B cell (primary cell): ENCODE measurements around the gene MAZ. TPM values are rescaled to one million over a fixed set of nuclear protein-coding genes. Genes with fewer than 3 reads are reported as not detected.

Source experiments
- ATAC-seq: fragments of 200-7000 bp; cut with Tn5 transposase; one replicate; pipeline ENCODE4 v1.10.0; 2021; ENCODE audit warnings: low read depth, mild to moderate bottlenecking, moderate number of reproducible peaks, moderate library complexity
- CTCF ChIA-PET: fragments of 350-600 bp; sonication (Branson Sonifier 250); formaldehyde crosslinking; loops from one replicate; lab custom pipeline; 2021; ENCODE audit warnings: antibody characterized with exemption, inconsistent platforms; lab: Charles Lee
- POLR2A ChIA-PET: fragments of 350-600 bp; sonication (Branson Sonifier 250); formaldehyde crosslinking; loops from one replicate; lab custom pipeline; 2021; ENCODE audit warnings: antibody characterized with exemption; lab: Charles Lee
- DNase-seq: peaks from one replicate; pipeline ENCODE4 v3.0.0; 2013
- H2AFZ ChIP-seq: 2 replicates; pipeline ENCODE4 v1.6.1; 2012; ENCODE audit warnings: mild to moderate bottlenecking, low read depth, low read length; ENCODE audit not compliant: insufficient read depth, poor library complexity, severe bottlenecking
- H3K27ac ChIP-seq, 2 donors: 1 replicate in 1 of 2; 2 replicates in 1 of 2; pipeline ENCODE4 v1.5.1; 2012 to 2013; ENCODE audit warnings: low read length in 2 of 2, mild to moderate bottlenecking in 2 of 2, moderate library complexity in 1 of 2
- H3K27me3 ChIP-seq, 4 experiments: fragments of 200-600 bp in 1 of 4; sonication (generic) in 1 of 4; replicated peaks in 1 of 4; 1 replicate in 2 of 4; 2 replicates in 2 of 4; pipeline versions ENCODE4 v1.6.1 to v1.7.0; 2013 to 2016; ENCODE audit warnings: low read length in 3 of 4, mild to moderate bottlenecking in 2 of 4, mixed read lengths in 1 of 4, moderate library complexity in 1 of 4; ENCODE audit not compliant: insufficient read depth in 4 of 4, control insufficient read depth in 3 of 4; ENCODE audit errors: control extremely low read depth in 1 of 4
- H3K36me3 ChIP-seq, 2 experiments: replicated peaks in 1 of 2; 1 replicate in 1 of 2; 2 replicates in 1 of 2; pipeline versions ENCODE4 v1.6.1 to v1.7.1; 2013; ENCODE audit warnings: low read length in 1 of 2; ENCODE audit not compliant: insufficient read depth in 2 of 2, control insufficient read depth in 1 of 2; ENCODE audit errors: control extremely low read depth in 1 of 2, extremely low read depth in 1 of 2
- H3K4me1 ChIP-seq, 2 donors: fragments of 200-600 bp in 1 of 2; sonication (generic) in 1 of 2; 1 replicate in 1 of 2; 2 replicates in 1 of 2; pipeline versions ENCODE4 v1.5.1 to v1.6.1; 2013 to 2017; ENCODE audit warnings: low read length in 2 of 2; ENCODE audit not compliant: control insufficient read depth in 2 of 2, insufficient read depth in 2 of 2
- H3K4me2 ChIP-seq: replicated peaks from 2 replicates; pipeline ENCODE3; 2012; ENCODE audit warnings: mild to moderate bottlenecking, low read depth, low read length; ENCODE audit not compliant: poor library complexity, severe bottlenecking
- H3K4me3 ChIP-seq, 5 experiments: fragments of 200-600 bp in 1 of 5; sonication (generic) in 1 of 5; 1 replicate in 3 of 5; 2 replicates in 2 of 5; pipeline versions ENCODE4 v1.5.1 to v1.7.0; 2011 to 2016; ENCODE audit warnings: low read length in 4 of 5, mild to moderate bottlenecking in 4 of 5, low read depth in 2 of 5, control low read depth in 1 of 5, moderate library complexity in 1 of 5; ENCODE audit not compliant: insufficient read depth in 1 of 5; ENCODE audit errors: control extremely low read depth in 1 of 5, extremely low read depth in 1 of 5
- H3K79me2 ChIP-seq: fragments of 200-600 bp; sonication (generic); one replicate; pipeline ENCODE4 v1.6.0; 2016; ENCODE audit warnings: low read length; ENCODE audit not compliant: control insufficient read depth, insufficient read depth
- H3K9ac ChIP-seq: fragments of 200-600 bp; sonication (generic); 2 replicates; pipeline ENCODE4 v1.6.1; 2017; ENCODE audit warnings: mild to moderate bottlenecking, low read length, moderate library complexity
- H3K9me3 ChIP-seq, 3 donors: one replicate each; pipeline versions ENCODE4 v1.6.1 to v1.7.1; 2013; ENCODE audit warnings: low read length in 2 of 3; ENCODE audit not compliant: control insufficient read depth in 2 of 3, insufficient read depth in 1 of 3; ENCODE audit errors: control extremely low read depth in 1 of 3
- H4K20me1 ChIP-seq: 2 replicates; pipeline ENCODE4 v1.6.0; 2012; ENCODE audit warnings: mild to moderate bottlenecking, low read length; ENCODE audit not compliant: insufficient read depth, control insufficient read depth, poor library complexity, severe bottlenecking
- H3K27ac Mint-ChIP-seq: one replicate; pipeline ENCODE4 v1.8.0; 2021; ENCODE audit warnings: mixed read lengths
- H3K27me3 Mint-ChIP-seq: one replicate; pipeline ENCODE4 v1.8.0; 2021; ENCODE audit warnings: mixed read lengths
- H3K4me1 Mint-ChIP-seq: one replicate; pipeline ENCODE4 v1.8.0; 2021; ENCODE audit warnings: mixed read lengths
- H3K4me3 Mint-ChIP-seq: one replicate; pipeline ENCODE4 v1.8.0; 2021; ENCODE audit warnings: mixed read lengths
- H3K9me3 Mint-ChIP-seq: one replicate; pipeline ENCODE4 v1.8.0; 2022; ENCODE audit warnings: mixed read lengths; ENCODE audit not compliant: insufficient read depth
- CTCF ChIP-seq: fragments of 200-600 bp; IDR thresholded peaks from one replicate; pipeline ENCODE4 v1.8.0; 2022; ENCODE audit warnings: antibody characterized with exemption, mild to moderate bottlenecking
- EZH2 ChIP-seq: IDR thresholded peaks from 2 replicates; pipeline ENCODE4 v1.6.1; 2012; ENCODE audit warnings: borderline replicate concordance, low read depth, mild to moderate bottlenecking, moderate library complexity, low read length; ENCODE audit not compliant: insufficient read depth, poor library complexity, severe bottlenecking
- WGBS: methylation state at CpG from one replicate; pipeline ENCODE4 v1.1.5; 2013; ENCODE audit warnings: missing lambda C conversion rate; ENCODE audit not compliant: insufficient coverage; 5-methylcytosine and 5-hydroxymethylcytosine counted together
- intact Hi-C: fragments of 100-400 bp; cut with micrococcal nuclease; formaldehyde crosslinking; loops from one replicate; pipeline ENCODE4 v1.10.0; 2022
- polyA plus RNA-seq: library from polyadenylated mRNA; depleted of rRNA; stranded (reverse); fragments of >200 nt; gene quantifications from 2 replicates; pipeline ENCODE4 v1.2.3, GENCODE V29; 2012
- total RNA-seq, 2 donors: library from RNA; stranded (reverse); fragments of 120-200 nt in 1 of 2; gene quantifications; 1 replicate in 1 of 2; 2 replicates in 1 of 2; pipeline versions ENCODE4 v1.2.3 to v1.2.4, GENCODE V29; 2013 to 2022

The MAZ gene
- total and polyA plus RNA-seq, 2 donors (not counting 1 experiment from before 2014, with no cell fraction given), result 170 to 198 TPM

GRCh38 chr16:29790949-29791844 lies 15.1 kb upstream of the MAZ start:
- H3K27ac Mint-ChIP-seq, result peak overlapping the region; percentile 99
- intact Hi-C loops, result loop anchor here (1.0 to 5.0 kb wide), 7 partner anchors 14 to 206 kb away; partner anchors contain the start of genes CDIPT, INO80E, PAGR1 and TAOK2
- H3K36me3 ChIP-seq, result no peaks in the 10 kb centered on the region
- ATAC-seq, result no peak
- H3K79me2 ChIP-seq, result peaks cover 49% of the 10 kb centered on the region
- no peaks in the 10 kb centered on the region for H3K9me3 Mint-ChIP-seq
- H3K4me1 Mint-ChIP-seq, result peaks cover 30% of the 10 kb centered on the region
- H2AFZ ChIP-seq, result peak overlapping the region; percentile 89
- no peaks in the 10 kb centered on the region for H3K27me3 Mint-ChIP-seq
- POLR2A ChIA-PET, result interaction anchor here (0.5 to 2.5 kb wide), 12 partner anchors 12 to 1344 kb away, joined by 3 to 24 read pairs (median 6); partner anchors contain the start of genes C16orf54, MAZ, PAGR1 and PRRT2
- peaks cover 17 to 29% of the 10 kb centered on the region in 2 donors for H3K4me1 ChIP-seq
- H3K9ac ChIP-seq, result peak overlapping the region; percentile 87
- H3K27me3 ChIP-seq, result no peaks in the 10 kb centered on the region
- DNase-seq, result no peak
- WGBS, result under 1% methylated on average over 25 of the region's 31 CpGs
- H3K4me3 Mint-ChIP-seq, result peak overlapping the region; percentile 99
- H3K27ac ChIP-seq, result peak overlapping the region; percentile 51 to 77
- TF ChIP-seq EZH2, result no peak
- no peak for TF ChIP-seq CTCF
- peak overlapping the region; percentile 98 for H3K4me2 ChIP-seq
- H4K20me1 ChIP-seq, result no peaks in the 10 kb centered on the region
- H3K4me3 ChIP-seq, result peak overlapping the region; percentile 65 to 93 (median 78)
- CTCF ChIA-PET, result interaction anchor here (1.0 to 3.8 kb wide), 17 partner anchors 9 to 91 kb away, joined by 3 to 25 read pairs (median 7); partner anchors contain the start of genes MAZ, MVP and PAGR1
- H3K9me3 ChIP-seq, result no peaks in the 10 kb centered on the region
